KBM-7 (cell line): ENCODE results near the gene PPP1R12B.
A peak's percentile ranks its signal among the peaks of the same experiment; 100 is the strongest.
"Not testable (repeated sequence)": the region's sequence is repeated elsewhere in the genome, so short reads cannot be mapped to it uniquely, and the experiment has no call there.

ENCODE experiments used
- DNase-seq: peaks from one replicate; pipeline ENCODE4 v3.0.0-alpha.2; 2015
- in situ Hi-C: fragments of 300-500 bp; cut with MboI; formaldehyde crosslinking; loops from 2 replicates; pipeline ENCODE4 v1.14.3; 2020; ENCODE audit warnings: low sequenced_read_pairs, low pct_unique_long_range_greater_than_20kb, mixed read lengths

PPP1R12B gene

GRCh38 chr1:202614363-202615207 lies 266.1 kb downstream of the PPP1R12B start:
- DNase-seq, in situ Hi-C loops: not testable (repeated sequence)

GRCh38 chr1:202615208-202615500 lies 266.7 kb downstream of the PPP1R12B start:
- DNase-seq, in situ Hi-C loops: not testable (repeated sequence)

- in situ Hi-C loops, result no loop called here
- peak; percentile 95 for DNase-seq
Observed at GRCh38 chr1:202615501-202616354, 267.2 kb downstream of the PPP1R12B start.

- in situ Hi-C loops, result no loop called here
- DNase-seq, result no peak
Observed at GRCh38 chr1:202616355-202616915, 267.9 kb downstream of the PPP1R12B start.

GRCh38 chr1:202619012-202619411 lies 270.5 kb downstream of the PPP1R12B start:
- in situ Hi-C loops, DNase-seq: not testable (repeated sequence)

- DNase-seq, result no peak
- in situ Hi-C loops, result no loop called here
Observed at GRCh38 chr1:202619505-202619904, 271.0 kb downstream of the PPP1R12B start.

- in situ Hi-C loops, result not testable (repeated sequence)
Observed at GRCh38 chr1:202620036-202620435, 271.5 kb downstream of the PPP1R12B start.

GRCh38 chr1:202621446-202621845 lies 272.9 kb downstream of the PPP1R12B start:
- DNase-seq, result no peak
- in situ Hi-C loops, result no loop called here

More at GRCh38 chr1:202620036-202620435, 271.5 kb downstream of the PPP1R12B start:
- not testable (repeated sequence) for DNase-seq

GRCh38 chr1:202622388-202622787 lies 273.9 kb downstream of the PPP1R12B start:
- in situ Hi-C loops, result no loop called here
- no peak for DNase-seq

- in situ Hi-C loops, result no loop called here
- no peak for DNase-seq
Observed at GRCh38 chr1:202623075-202623474, 274.6 kb downstream of the PPP1R12B start.

GRCh38 chr1:202623476-202623875 lies 275.0 kb downstream of the PPP1R12B start:
- DNase-seq, in situ Hi-C loops: not testable (repeated sequence)

- in situ Hi-C loops, result no loop called here
- DNase-seq, result no peak
Observed at GRCh38 chr1:202624088-202624780, 275.7 kb downstream of the PPP1R12B start.

- in situ Hi-C loops, result no loop called here
- peak; percentile 20 for DNase-seq
Observed at GRCh38 chr1:202624781-202625108, 276.2 kb downstream of the PPP1R12B start.

GRCh38 chr1:202625416-202626360 lies 277.2 kb downstream of the PPP1R12B start:
- DNase-seq, result peak; percentile 77
- in situ Hi-C loops, result no loop called here

- DNase-seq, in situ Hi-C loops: not testable (repeated sequence)
Observed at GRCh38 chr1:202627036-202627435, 278.5 kb downstream of the PPP1R12B start.

GRCh38 chr1:202627841-202628565 lies 279.5 kb downstream of the PPP1R12B start:
- in situ Hi-C loops, result no loop called here

GRCh38 chr1:202628646-202629215 lies 280.2 kb downstream of the PPP1R12B start:
- in situ Hi-C loops, result no loop called here
- no peak for DNase-seq

More at GRCh38 chr1:202627841-202628565, 279.5 kb downstream of the PPP1R12B start:
- DNase-seq, result no peak
